Calu3 (cell line): ENCODE data around the gene FAM162B. TPM values are rescaled to one million over a fixed set of nuclear protein-coding genes. Genes with fewer than 3 reads are reported as not detected.
"Not testable (repeated sequence)": the region's sequence is repeated elsewhere in the genome, so short reads cannot be mapped to it uniquely, and the experiment has no call there.

ENCODE experiments used
- BruUV-seq: library from RNA; stranded (reverse); fragments of 400-500 nt; replicated peaks from 2 replicates; lab custom pipeline; 2021; lab: Mats Ljungman, UMichigan
- CTCF ChIA-PET: fragments of 300-600 bp; sonication (Branson Sonifier 250); formaldehyde crosslinking; loops from one replicate; lab custom pipeline; 2022; ENCODE audit warnings: antibody characterized with exemption; lab: Charles Lee
- DNase-seq: peaks from one replicate; pipeline ENCODE4 v3.0.0; 2022
- H3K27ac Mint-ChIP-seq: one replicate; pipeline ENCODE4 v1.8.0; 2022; ENCODE audit warnings: mixed read lengths; ENCODE audit not compliant: unreplicated experiment
- H3K27me3 Mint-ChIP-seq: one replicate; pipeline ENCODE4 v1.8.0; 2022; ENCODE audit warnings: mixed read lengths; ENCODE audit not compliant: unreplicated experiment
- H3K36me3 Mint-ChIP-seq: one replicate; pipeline ENCODE4 v1.8.0; 2022; ENCODE audit warnings: mild to moderate bottlenecking, moderate library complexity, mixed read lengths; ENCODE audit not compliant: insufficient read depth, unreplicated experiment
- H3K4me1 Mint-ChIP-seq: one replicate; pipeline ENCODE4 v1.8.0; 2022; ENCODE audit warnings: mild to moderate bottlenecking, low read depth, mixed read lengths; ENCODE audit not compliant: unreplicated experiment
- H3K4me3 Mint-ChIP-seq: one replicate; pipeline ENCODE4 v1.8.0; 2022; ENCODE audit warnings: mild to moderate bottlenecking, low read depth, moderate library complexity, mixed read lengths; ENCODE audit not compliant: unreplicated experiment
- H3K9me3 Mint-ChIP-seq: one replicate; pipeline ENCODE4 v1.8.0; 2022; ENCODE audit warnings: low read depth, mixed read lengths; ENCODE audit not compliant: unreplicated experiment
- CTCF ChIP-seq: fragments of 200-600 bp; IDR thresholded peaks from one replicate; pipeline ENCODE4 v1.8.0; 2022; ENCODE audit warnings: antibody characterized with exemption; ENCODE audit not compliant: unreplicated experiment
- intact Hi-C: fragments of 100-400 bp; cut with micrococcal nuclease; formaldehyde crosslinking; loops from one replicate; pipeline ENCODE4 v1.10.0; 2022; ENCODE audit not compliant: unreplicated experiment
- total RNA-seq: library from RNA; stranded (reverse); gene quantifications from 2 replicates; pipeline ENCODE4 v1.2.3, GENCODE V29; 2022

Gene FAM162B
- total RNA-seq, 1 experiment from 2014 or later: not detected

DNA sequence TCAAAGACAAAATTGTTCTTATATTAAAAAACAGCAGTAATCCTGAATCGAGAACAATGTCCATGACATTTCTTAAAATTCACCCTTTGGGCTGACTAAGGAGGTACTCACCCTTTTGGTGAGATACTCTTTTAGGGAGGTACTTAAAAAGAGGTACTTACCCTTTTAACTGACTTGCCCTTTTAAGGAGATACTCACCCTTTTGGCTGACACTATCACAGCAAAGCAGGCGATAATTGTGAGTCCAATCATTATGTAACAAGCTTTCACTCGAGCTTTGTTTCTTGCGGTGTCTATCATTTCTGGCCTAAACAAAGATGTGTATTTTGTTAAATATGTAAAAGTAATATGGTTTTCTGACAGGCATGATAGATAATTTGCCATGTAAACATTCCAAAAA is 3.7 kb downstream of the FAM162B start:
- Mint-ChIP-seq H3K4me3 (no peak overlapping the region), H3K4me1 (peaks cover 5% of the 10 kb centered on the region), H3K9me3 (no peaks in the 10 kb centered on the region), H3K27me3 (peaks cover 17% of the 10 kb centered on the region), H3K36me3 (peaks cover 15% of the 10 kb centered on the region), H3K27ac (no peak overlapping the region)
- CTCF ChIA-PET: no interaction called here
- TF ChIP-seq CTCF: no peak
- BruUV-seq: no TSS peak
- intact Hi-C loops: no loop called here
- no peak for DNase-seq

GRCh38 chr6:116745176-116745575 is 20.3 kb downstream of the FAM162B start:
- TF ChIP-seq CTCF: no peak
- CTCF ChIA-PET: no interaction called here
- H3K4me3 Mint-ChIP-seq: no peak overlapping the region
- no peaks in the 10 kb centered on the region for H3K4me1 Mint-ChIP-seq
- intact Hi-C loops: no loop called here
- H3K9me3 Mint-ChIP-seq: no peaks in the 10 kb centered on the region
- H3K27ac Mint-ChIP-seq: no peak overlapping the region
- no peaks in the 10 kb centered on the region for H3K36me3 Mint-ChIP-seq
- no peak for DNase-seq
- no peaks in the 10 kb centered on the region for H3K27me3 Mint-ChIP-seq
- BruUV-seq: no TSS peak

- H3K4me1 Mint-ChIP-seq: no peaks in the 10 kb centered on the region
- CTCF ChIA-PET: no interaction called here
- TF ChIP-seq CTCF: no peak
- no peaks in the 10 kb centered on the region for H3K36me3 Mint-ChIP-seq
- no peaks in the 10 kb centered on the region for H3K27me3 Mint-ChIP-seq
- peaks cover 3% of the 10 kb centered on the region for H3K9me3 Mint-ChIP-seq
- no peak overlapping the region for H3K27ac Mint-ChIP-seq
- intact Hi-C loops: no loop called here
- H3K4me3 Mint-ChIP-seq: no peak overlapping the region
- no peak for DNase-seq
- no TSS peak for BruUV-seq
Measured at GRCh38 chr6:116741571-116741970, 23.9 kb downstream of the FAM162B start.

- CTCF ChIA-PET, H3K4me3 Mint-ChIP-seq, H3K9me3 Mint-ChIP-seq, H3K4me1 Mint-ChIP-seq, H3K27ac Mint-ChIP-seq, DNase-seq, H3K36me3 Mint-ChIP-seq, H3K27me3 Mint-ChIP-seq, intact Hi-C loops, BruUV-seq: not testable (repeated sequence)
Measured at GRCh38 chr6:116740486-116740885, 25.0 kb downstream of the FAM162B start.

GRCh38 chr6:116737004-116737403 is 28.5 kb downstream of the FAM162B start:
- DNase-seq: no peak
- Mint-ChIP-seq H3K27me3 (no peaks in the 10 kb centered on the region), H3K4me1 (no peaks in the 10 kb centered on the region), H3K4me3 (no peak overlapping the region), H3K9me3 (peaks cover 3% of the 10 kb centered on the region), H3K27ac (no peak overlapping the region), H3K36me3 (no peaks in the 10 kb centered on the region)
- intact Hi-C loops: no loop called here
- BruUV-seq: no TSS peak
- CTCF ChIA-PET: no interaction called here
- TF ChIP-seq CTCF: no peak
